Testis (tissue), 3 donors: ENCODE data around the gene CRISP3. TPM values are rescaled to one million over a fixed set of nuclear protein-coding genes. Genes with fewer than 3 reads are reported as not detected.
A peak's percentile ranks its signal among the peaks of the same experiment; 100 is the strongest.

ENCODE experiments used
- DNase-seq: peaks from one replicate; pipeline ENCODE4 v3.0.0-alpha.2; 2019
- H3K27ac ChIP-seq, 2 donors: fragments of 200-600 bp; sonication (generic); one replicate each; pipeline ENCODE4 v1.5.1; 2019
- H3K27me3 ChIP-seq: fragments of 200-600 bp; sonication (generic); one replicate; pipeline ENCODE4 v1.5.1; 2019
- H3K36me3 ChIP-seq: fragments of 200-600 bp; sonication (generic); one replicate; pipeline ENCODE4 v1.5.1; 2017; ENCODE audit warnings: low read depth; ENCODE audit errors: missing control alignments
- H3K4me1 ChIP-seq: fragments of 200-600 bp; sonication (generic); one replicate; pipeline ENCODE4 v1.5.1; 2019
- H3K4me3 ChIP-seq, 2 donors: fragments of 200-600 bp; sonication (generic); one replicate each; pipeline ENCODE4 v1.5.1; 2017 to 2019
- H3K9me3 ChIP-seq: fragments of 200-600 bp; sonication (generic); one replicate; pipeline ENCODE4 v1.5.1; 2017
- CTCF ChIP-seq, 3 experiments: fragments of 450-650 bp in 2 of 3; fragments of 200-600 bp in 1 of 3; sonication (generic) in 1 of 3; IDR thresholded peaks; one replicate each; pipeline ENCODE4 v1.5.1; 2016 to 2019; ENCODE audit warnings: antibody characterized with exemption in 3 of 3, mild to moderate bottlenecking in 2 of 3, moderate library complexity in 1 of 3
- POLR2A ChIP-seq: fragments of 450-650 bp; IDR thresholded peaks from one replicate; pipeline ENCODE4 v1.6.1; 2017; ENCODE audit warnings: antibody characterized with exemption, mild to moderate bottlenecking, moderate library complexity
- WGBS, 2 donors: methylation state at CpG; one replicate each; pipeline ENCODE4 v1.1.5; 2018; 5-methylcytosine and 5-hydroxymethylcytosine counted together
- intact Hi-C: fragments of 100-400 bp; cut with DNase I; formaldehyde crosslinking; loops from one replicate; pipeline ENCODE4 v1.15.1; 2023; ENCODE audit warnings: low total_unique reads
- polyA plus RNA-seq: library from polyadenylated mRNA; stranded (reverse); fragments of 350-450 nt; fragmentation: Illumina TruSeq; extraction: RNeasy Lipid Tissue Mini Kit (QIAGEN cat#74804); gene quantifications from one replicate; pipeline ENCODE4 v1.2.3, GENCODE V29; 2014; ENCODE audit warnings: low read depth, low replicate concordance; ENCODE audit not compliant: insufficient read depth
- total RNA-seq, 2 donors: library from RNA; depleted of rRNA; stranded (reverse); fragments of >200 nt; gene quantifications; one replicate each; pipeline ENCODE4 v1.2.3, GENCODE V29; 2016

Gene CRISP3
- total and polyA plus RNA-seq, 3 donors from 2014 or later, result 0.12 TPM; not detected in 2

- Histone ChIP-seq H3K4me3 (peak within 1 kb of the TSS; percentile 15 to 40), H3K27me3 (no peaks in the 10 kb centered on the region), H3K36me3 (no peaks in the 10 kb centered on the region), H3K9me3 (no peaks in the 10 kb centered on the region), H3K4me1 (no peaks in the 10 kb centered on the region), H3K27ac (no peak within 1 kb of the TSS)
- peak; percentile 52 for DNase-seq
- intact Hi-C loops, result no loop called here
- TF ChIP-seq CTCF (IDR thresholded peaks at IDR 0.05) (no peak), POLR2A (no peak)
- 27 to 41% methylated on average over 26 of the region's 26 CpGs for WGBS, 2 donors
These were observed 30.8 kb downstream of the CRISP3 start, which contains the start of gene CRISP2 for GRCh38 chr6:49713346-49713745. Gene CRISP2, minus strand, starts transcription at chr6:49713543. Its CDS starts 4,347 bp downstream, at chr6:49709196.

DNA sequence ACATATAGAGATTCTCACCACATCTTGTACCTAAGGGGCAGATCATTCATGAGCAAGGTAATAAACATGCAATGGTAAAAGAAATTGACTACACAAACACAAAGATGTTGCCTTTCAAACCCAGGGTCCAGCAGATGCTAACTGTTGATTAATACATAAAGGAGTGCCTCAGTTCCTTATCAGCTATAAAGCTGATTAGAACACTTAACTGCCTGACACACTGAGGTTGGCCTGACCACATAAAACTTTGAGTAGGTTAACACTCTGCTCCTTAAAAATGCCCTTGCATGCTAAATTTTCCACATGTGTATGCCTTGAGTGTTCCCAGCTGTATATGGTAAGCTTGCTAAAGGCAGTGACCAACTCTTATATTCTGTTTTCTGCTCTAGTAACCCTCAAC is 45.7 kb downstream of the CRISP3 start:
- Histone ChIP-seq H3K36me3 (no peaks in the 10 kb centered on the region), H3K27ac (no peak overlapping the region), H3K9me3 (no peaks in the 10 kb centered on the region), H3K27me3 (no peaks in the 10 kb centered on the region), H3K4me3 (no peak overlapping the region), H3K4me1 (no peaks in the 10 kb centered on the region)
- intact Hi-C loops, result no loop called here
- TF ChIP-seq CTCF (IDR thresholded peaks at IDR 0.05) (no peak), POLR2A (no peak)
- no peak for DNase-seq

DNA sequence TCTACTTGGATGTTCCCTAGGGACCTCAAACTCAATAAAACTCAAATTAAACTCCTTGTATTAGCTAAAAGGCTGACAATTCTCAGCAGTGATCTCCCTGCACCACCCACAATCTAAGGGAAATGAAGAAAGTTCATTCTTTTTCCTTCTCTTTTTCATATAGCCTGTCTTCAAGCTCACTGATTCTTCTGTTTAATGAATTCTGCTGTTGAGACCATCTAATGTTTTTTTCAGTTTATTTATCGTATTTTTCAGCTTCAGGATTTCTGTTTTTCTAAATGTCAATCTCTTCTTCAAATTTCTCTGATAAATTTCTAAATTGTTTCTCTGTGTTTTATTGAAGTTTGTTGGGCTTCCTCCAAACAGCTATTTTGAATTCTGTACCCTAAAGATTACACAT is 50.7 kb downstream of the CRISP3 start:
- no peak overlapping the region for H3K27ac ChIP-seq
- intact Hi-C loops, result no loop called here
- no peak for DNase-seq
- no peaks in the 10 kb centered on the region for H3K36me3 ChIP-seq
- 90 to 94% methylated on average over 1 of the region's 1 CpG for WGBS, 2 donors
- H3K4me1 ChIP-seq, result no peaks in the 10 kb centered on the region
- no peaks in the 10 kb centered on the region for H3K27me3 ChIP-seq
- no peaks in the 10 kb centered on the region for H3K9me3 ChIP-seq
- TF ChIP-seq CTCF (IDR thresholded peaks at IDR 0.05) (no peak), POLR2A (no peak)
- no peak overlapping the region for H3K4me3 ChIP-seq

- Histone ChIP-seq H3K27me3 (no peaks in the 10 kb centered on the region), H3K9me3 (no peaks in the 10 kb centered on the region), H3K27ac (no peak overlapping the region), H3K4me1 (no peaks in the 10 kb centered on the region), H3K4me3 (no peak overlapping the region), H3K36me3 (no peaks in the 10 kb centered on the region)
- DNase-seq, result no peak
- intact Hi-C loops, result no loop called here
- WGBS, 2 donors, result 69 to 79% methylated on average over 2 of the region's 2 CpGs
- TF ChIP-seq CTCF (IDR thresholded peaks at IDR 0.05) (no peak), POLR2A (no peak)
These were observed 51.7 kb downstream of the CRISP3 start for GRCh38 chr6:49692534-49692933.

Other genes starting within 250 kb of the CRISP3 start
- gene GLYATL3, start 244.5 kb downstream of the CRISP3 start, total RNA-seq, result not detected
- not detected for gene GLYATL3, start 244.5 kb downstream of the CRISP3 start, polyA plus RNA-seq
- gene C6orf141, start 193.7 kb downstream of the CRISP3 start, total RNA-seq, result 10 to 100 TPM; 41.3 to 58.4 TPM
- 11.3 TPM for gene C6orf141, start 193.7 kb downstream of the CRISP3 start, polyA plus RNA-seq
- gene RHAG, start 107.5 kb downstream of the CRISP3 start, total RNA-seq, result not detected
- 0.42 TPM for gene RHAG, start 107.5 kb downstream of the CRISP3 start, polyA plus RNA-seq
- gene CRISP2, start 30.8 kb downstream of the CRISP3 start, total RNA-seq, result 100 to 1,000 TPM; 197 to 739 TPM
- 709 TPM for gene CRISP2, start 30.8 kb downstream of the CRISP3 start, polyA plus RNA-seq
- 100 to 1,000 TPM in 1 of 2 donors, 10 to 100 TPM in 1; 73.8 to 207 TPM for gene PGK2, start 42.9 kb upstream of the CRISP3 start, total RNA-seq
- 364 TPM for gene PGK2, start 42.9 kb upstream of the CRISP3 start, polyA plus RNA-seq
- gene CRISP1, start 122.1 kb upstream of the CRISP3 start, total RNA-seq, result under 1 TPM; 0.19 to 0.55 TPM
- gene CRISP1, start 122.1 kb upstream of the CRISP3 start, polyA plus RNA-seq, result 3.8 TPM
- not detected for gene DEFB114, start 219.8 kb upstream of the CRISP3 start, total RNA-seq
- gene DEFB114, start 219.8 kb upstream of the CRISP3 start, polyA plus RNA-seq, result not detected
- gene DEFB113, start 225.2 kb upstream of the CRISP3 start, total RNA-seq, result not detected
- not detected for gene DEFB113, start 225.2 kb upstream of the CRISP3 start, polyA plus RNA-seq